Aorta (tissue), 5 donors: ENCODE results near the gene P2RY2. TPM values are rescaled to one million over a fixed set of nuclear protein-coding genes. Genes with fewer than 3 reads are reported as not detected.
A peak's percentile ranks its signal among the peaks of the same experiment; 100 is the strongest.

Experiments used
- ATAC-seq: fragments of 200-7000 bp; cut with Tn5 transposase; one replicate; pipeline ENCODE4 v1.9.1; 2022; ENCODE audit warnings: moderate library complexity; ENCODE audit not compliant: low FRiP score
- DNase-seq, 2 donors: peaks; one replicate each; pipeline ENCODE4 v3.0.0-alpha.2; 2020
- H3K27ac ChIP-seq, 2 donors: one replicate each; pipeline ENCODE4 v1.5.1; 2013; ENCODE audit warnings: low read length in 2 of 2, mild to moderate bottlenecking in 2 of 2, moderate library complexity in 2 of 2, control low read depth in 1 of 2, inconsistent platforms in 1 of 2, low read depth in 1 of 2
- H3K27me3 ChIP-seq, 2 donors: one replicate each; pipeline ENCODE4 v1.6.1; 2013; ENCODE audit warnings: control low read depth in 1 of 2, low read length in 1 of 2, mild to moderate bottlenecking in 1 of 2, moderate library complexity in 1 of 2; ENCODE audit not compliant: insufficient read depth in 2 of 2, control insufficient read depth in 1 of 2
- H3K36me3 ChIP-seq, 2 donors: one replicate each; pipeline ENCODE4 v1.6.1; 2013; ENCODE audit warnings: control low read depth in 1 of 2, low read length in 1 of 2, mild to moderate bottlenecking in 1 of 2; ENCODE audit not compliant: insufficient read depth in 2 of 2, control insufficient read depth in 1 of 2
- H3K4me1 ChIP-seq, 2 donors: one replicate each; pipeline ENCODE4 v1.6.1; 2013; ENCODE audit warnings: low read length in 2 of 2, control low read depth in 1 of 2, mild to moderate bottlenecking in 1 of 2, moderate library complexity in 1 of 2; ENCODE audit not compliant: insufficient read depth in 2 of 2, control insufficient read depth in 1 of 2
- H3K4me3 ChIP-seq, 2 donors: one replicate each; pipeline ENCODE4 v1.5.1; 2013; ENCODE audit warnings: low read length in 2 of 2, control low read depth in 1 of 2, mild to moderate bottlenecking in 1 of 2
- H3K9me3 ChIP-seq: one replicate; pipeline ENCODE4 v1.6.1; 2013; ENCODE audit warnings: mild to moderate bottlenecking, low read length; ENCODE audit not compliant: control insufficient read depth
- WGBS, 2 donors: extraction: QIAGEN DNeasy Blood & Tissue Kit; methylation state at CpG; one replicate each; pipeline ENCODE4 v1.1.7; 2013; 5-methylcytosine and 5-hydroxymethylcytosine counted together
- intact Hi-C, 2 donors: fragments of 100-400 bp; cut with DNase I; formaldehyde crosslinking; loops; one replicate each; pipeline versions ENCODE4 v1.14.2 to v1.15.0; 2022
- polyA plus RNA-seq, 2 donors: library from polyadenylated mRNA; stranded (reverse); fragments of 200-250 nt; gene quantifications; one replicate each; pipeline ENCODE4 v1.2.3, GENCODE V29; 2013
- total RNA-seq, 2 donors: library from RNA; stranded (reverse); fragmentation: NEBNext Ultra II Directional; extraction: Animal tissue kit (Norgen Biotek cat#: 25700); gene quantifications; one replicate each; pipeline ENCODE4 v1.2.1, GENCODE V29; 2021
- donor health status: healthy with polysubstance abuse.
- donor health status: Bipolar disorder and iron deficiency.
- donor health status: DM: no; HTN: no; CAD: no.
- donor health status: DM: no; HTN: no; CAD: no.
- donor health status: DM: yes; HTN: yes; CAD: no.

P2RY2 gene
- total and polyA plus RNA-seq, 4 donors: 0.50 to 3.9 (median 1.7) TPM

- ATAC-seq (no peak), DNase-seq (peak in 1 of 2 donors; percentile 35)
- Histone ChIP-seq H3K27ac (no peak overlapping the region), H3K36me3 (no peaks in the 10 kb centered on the region), H3K4me1 (no peaks in the 10 kb centered on the region), H3K4me3 (no peak overlapping the region), H3K27me3 (no peaks in the 10 kb centered on the region), H3K9me3 (no peaks in the 10 kb centered on the region)
- intact Hi-C loops: no loop called here
These were observed 42.0 kb downstream of the P2RY2 start for GRCh38 chr11:73260127-73260457.

GRCh38 chr11:73262851-73263495, 44.9 kb downstream of the P2RY2 start:
- ATAC-seq: no peak
- intact Hi-C loops: no loop called here
- H3K9me3 ChIP-seq: no peaks in the 10 kb centered on the region
- no peak overlapping the region for H3K4me3 ChIP-seq
- WGBS, 2 donors: 88 to 90% methylated on average over 5 of the region's 5 CpGs
- no peak for DNase-seq
- no peaks in the 10 kb centered on the region for H3K27me3 ChIP-seq
- H3K36me3 ChIP-seq: no peaks in the 10 kb centered on the region
- no peak overlapping the region for H3K27ac ChIP-seq
- peaks cover 0 to 2% of the 10 kb centered on the region in 2 donors for H3K4me1 ChIP-seq

- no peak overlapping the region for H3K27ac ChIP-seq
- no peak for DNase-seq
- no peaks in the 10 kb centered on the region for H3K36me3 ChIP-seq
- peaks cover 0 to 2% of the 10 kb centered on the region in 2 donors for H3K4me1 ChIP-seq
- H3K9me3 ChIP-seq: no peaks in the 10 kb centered on the region
- H3K27me3 ChIP-seq: no peaks in the 10 kb centered on the region
- intact Hi-C loops: no loop called here
- H3K4me3 ChIP-seq: no peak overlapping the region
- WGBS, 2 donors: 92% methylated on average over 2 of the region's 2 CpGs
- no peak for ATAC-seq
These were observed 45.6 kb downstream of the P2RY2 start for GRCh38 chr11:73263640-73264039.

GRCh38 chr11:73265278-73265810, 47.3 kb downstream of the P2RY2 start:
- ATAC-seq (no peak), DNase-seq (peak in 1 of 2 donors; percentile 30)
- intact Hi-C loops: no loop called here
- no peaks in the 10 kb centered on the region for H3K27me3 ChIP-seq
- H3K4me1 ChIP-seq: peaks cover 0 to 2% of the 10 kb centered on the region in 2 donors
- no peaks in the 10 kb centered on the region for H3K36me3 ChIP-seq
- H3K27ac ChIP-seq: peak overlapping the region in 1 of 2 donors; percentile 8
- 65 to 84% methylated on average over 4 of the region's 4 CpGs for WGBS, 2 donors
- H3K9me3 ChIP-seq: no peaks in the 10 kb centered on the region
- H3K4me3 ChIP-seq: no peak overlapping the region

- DNase-seq: peak in 1 of 2 donors; percentile 64
- Histone ChIP-seq H3K27me3 (no peaks in the 10 kb centered on the region), H3K9me3 (no peaks in the 10 kb centered on the region), H3K4me1 (peaks cover 0 to 2% of the 10 kb centered on the region in 2 donors), H3K36me3 (no peaks in the 10 kb centered on the region), H3K27ac (peak overlapping the region; percentile 55 to 58), H3K4me3 (no peak overlapping the region)
- 44 to 48% methylated on average over 3 of the region's 3 CpGs for whole genome bisulfite sequencing, 2 donors
- intact Hi-C loops: no loop called here
- no peak for ATAC-seq
These were observed 48.0 kb downstream of the P2RY2 start for GRCh38 chr11:73265853-73266645.

- Histone ChIP-seq H3K9me3 (no peaks in the 10 kb centered on the region), H3K36me3 (no peaks in the 10 kb centered on the region), H3K4me1 (peaks cover 0 to 2% of the 10 kb centered on the region in 2 donors), H3K4me3 (no peak overlapping the region), H3K27ac (peak overlapping the region; percentile 55 to 58), H3K27me3 (no peaks in the 10 kb centered on the region)
- 51 to 52% methylated on average over 4 of the region's 4 CpGs for WGBS, 2 donors
- DNase-seq: peak in 1 of 2 donors; percentile 33
- ATAC-seq: peak; percentile 55
- intact Hi-C loops: no loop called here
These were observed 48.6 kb downstream of the P2RY2 start for GRCh38 chr11:73266646-73267020.

GRCh38 chr11:73267122-73267846, 49.2 kb downstream of the P2RY2 start:
- Histone ChIP-seq H3K36me3 (no peaks in the 10 kb centered on the region), H3K27me3 (no peaks in the 10 kb centered on the region), H3K4me3 (no peak overlapping the region), H3K9me3 (no peaks in the 10 kb centered on the region), H3K4me1 (peaks cover 0 to 2% of the 10 kb centered on the region in 2 donors), H3K27ac (peak overlapping the region in 1 of 2 donors; percentile 58)
- ATAC-seq: no peak
- DNase-seq: peak in 1 of 2 donors; percentile 27
- 74 to 83% methylated on average over 3 of the region's 3 CpGs for WGBS, 2 donors
- intact Hi-C loops: no loop called here

- Histone ChIP-seq H3K4me3 (no peak overlapping the region), H3K4me1 (peaks cover 0 to 2% of the 10 kb centered on the region in 2 donors), H3K27me3 (no peaks in the 10 kb centered on the region), H3K9me3 (no peaks in the 10 kb centered on the region), H3K27ac (no peak overlapping the region), H3K36me3 (no peaks in the 10 kb centered on the region)
- WGBS, 2 donors: 91 to 92% methylated on average over 8 of the region's 8 CpGs
- DNase-seq (peak in 1 of 2 donors; percentile 63), ATAC-seq (no peak)
- intact Hi-C loops: no loop called here
These were observed 49.9 kb downstream of the P2RY2 start for GRCh38 chr11:73267906-73268540.
